NCI-H146 (cell line): ENCODE data around the gene THG1L.

ENCODE experiments used
- DNase-seq: peaks from one replicate; lab custom pipeline; 2025; lab: John Stamatoyannopoulos, UW

Gene THG1L

GRCh38 chr5:157758706-157759105 is 27.5 kb downstream of the THG1L start:
- no peak for DNase-seq

- peak; percentile 68 for DNase-seq
Measured at GRCh38 chr5:157761690-157762621, 30.7 kb downstream of the THG1L start.

GRCh38 chr5:157764531-157764930 is 33.3 kb downstream of the THG1L start:
- DNase-seq: no peak

GRCh38 chr5:157766442-157766841 is 35.2 kb downstream of the THG1L start:
- no peak for DNase-seq

- DNase-seq: no peak
Measured at GRCh38 chr5:157766902-157767301, 35.7 kb downstream of the THG1L start.

- DNase-seq: no peak
Measured at GRCh38 chr5:157767689-157768088, 36.5 kb downstream of the THG1L start.

GRCh38 chr5:157770665-157771064 is 39.4 kb downstream of the THG1L start:
- DNase-seq: no peak

- DNase-seq: peak; percentile 40
Measured at GRCh38 chr5:157772127-157772526, 40.9 kb downstream of the THG1L start.

- peak; percentile 5 for DNase-seq
Measured at GRCh38 chr5:157778121-157778805, 47.0 kb downstream of the THG1L start.

- DNase-seq: no peak
Measured at GRCh38 chr5:157779221-157779620, 48.0 kb downstream of the THG1L start.

- DNase-seq: no peak
Measured at GRCh38 chr5:157785801-157786200, 54.6 kb downstream of the THG1L start.
